Duodenal mucosa (tissue), 2 donors: ENCODE results near the gene MYO5A.
"Not testable (repeated sequence)": the region's sequence is repeated elsewhere in the genome, so short reads cannot be mapped to it uniquely, and the experiment has no call there.

Source experiments
- H3K27ac ChIP-seq: one replicate; pipeline ENCODE4 v1.7.0; 2013; ENCODE audit warnings: low read depth, low read length
- H3K27me3 ChIP-seq, 2 donors: one replicate each; pipeline ENCODE4 v1.7.0; 2013; ENCODE audit warnings: low read length in 2 of 2, control low read depth in 1 of 2; ENCODE audit not compliant: insufficient read depth in 2 of 2, control insufficient read depth in 1 of 2
- H3K36me3 ChIP-seq, 2 donors: one replicate each; pipeline ENCODE4 v1.7.0; 2013; ENCODE audit warnings: low read length in 2 of 2, control low read depth in 1 of 2; ENCODE audit not compliant: insufficient read depth in 2 of 2, control insufficient read depth in 1 of 2
- H3K4me1 ChIP-seq, 2 donors: one replicate each; pipeline ENCODE4 v1.7.0; 2013; ENCODE audit warnings: low read length in 2 of 2, control low read depth in 1 of 2; ENCODE audit not compliant: insufficient read depth in 2 of 2, control insufficient read depth in 1 of 2
- H3K4me3 ChIP-seq, 2 donors: one replicate each; pipeline ENCODE4 v1.7.0; 2013; ENCODE audit warnings: low read length in 2 of 2, low read depth in 1 of 2
- H3K9ac ChIP-seq, 2 donors: one replicate each; pipeline ENCODE4 v1.7.0; 2013; ENCODE audit warnings: low read length in 2 of 2, low read depth in 1 of 2
- H3K9me3 ChIP-seq, 2 donors: one replicate each; pipeline ENCODE4 v1.7.0; 2013; ENCODE audit warnings: low read length in 2 of 2, control low read depth in 1 of 2; ENCODE audit not compliant: control insufficient read depth in 1 of 2

MYO5A gene

GRCh38 chr15:52492132-52492531, 36.5 kb downstream of the MYO5A start:
- Histone ChIP-seq H3K27me3 (no peaks in the 10 kb centered on the region), H3K9me3 (no peaks in the 10 kb centered on the region), H3K9ac (no peak overlapping the region), H3K27ac (no peak overlapping the region), H3K4me3 (no peak overlapping the region), H3K4me1 (no peaks in the 10 kb centered on the region), H3K36me3 (no peaks in the 10 kb centered on the region)

DNA sequence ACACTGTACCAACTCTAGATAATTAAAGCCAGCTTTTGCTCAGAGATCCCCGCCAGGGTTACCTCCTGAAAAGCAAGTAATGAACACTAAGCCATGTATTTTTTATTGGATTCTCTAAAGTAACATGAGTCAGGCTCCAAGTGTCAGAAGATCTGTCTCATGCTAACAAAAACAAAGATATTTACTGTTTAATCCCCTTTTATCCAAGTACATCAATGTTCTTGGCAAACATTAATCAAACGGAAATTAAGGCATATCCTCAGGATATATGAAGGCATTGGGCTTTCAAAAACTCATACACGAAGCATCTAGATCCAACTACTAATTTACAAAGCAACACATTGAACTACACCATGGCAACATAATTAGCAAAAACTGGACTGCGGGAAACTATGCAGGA, 37.2 kb downstream of the MYO5A start:
- Histone ChIP-seq H3K27ac (no peak overlapping the region), H3K4me3 (no peak overlapping the region), H3K4me1 (no peaks in the 10 kb centered on the region), H3K9ac (no peak overlapping the region), H3K36me3 (no peaks in the 10 kb centered on the region), H3K9me3 (no peaks in the 10 kb centered on the region), H3K27me3 (no peaks in the 10 kb centered on the region)

DNA sequence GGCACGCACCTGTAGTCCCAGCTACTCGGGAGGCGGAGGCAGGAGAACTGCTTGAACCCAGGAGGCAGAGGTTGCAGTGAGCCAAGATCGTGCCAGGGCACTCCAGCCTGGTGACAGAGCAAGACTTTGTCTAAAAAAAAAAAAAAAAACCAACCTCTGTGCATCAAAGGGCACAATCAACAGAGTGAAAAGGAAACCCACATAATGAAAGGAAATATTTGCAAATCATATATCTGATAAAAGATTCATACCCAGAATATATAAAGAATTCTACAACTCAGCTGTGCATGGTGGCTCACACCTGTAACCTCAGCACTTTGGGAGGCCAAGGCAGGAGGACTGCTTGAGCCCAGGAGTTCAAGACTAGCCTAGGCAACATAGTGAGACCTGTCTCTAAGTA, 39.2 kb downstream of the MYO5A start:
- not testable (repeated sequence) for H3K9ac ChIP-seq, H3K4me3 ChIP-seq, H3K36me3 ChIP-seq

GRCh38 chr15:52488830-52489229, 39.9 kb downstream of the MYO5A start:
- peaks cover 0 to 2% of the 10 kb centered on the region in 2 donors for H3K4me1 ChIP-seq
- no peak overlapping the region for H3K27ac ChIP-seq

More for the DNA sequence above, 39.2 kb downstream of the MYO5A start:
- not testable (repeated sequence) for H3K27me3 ChIP-seq, H3K9me3 ChIP-seq, H3K4me1 ChIP-seq, H3K27ac ChIP-seq

GRCh38 chr15:52486003-52486996, 42.4 kb downstream of the MYO5A start:
- Histone ChIP-seq H3K36me3 (no peaks in the 10 kb centered on the region), H3K9me3 (no peaks in the 10 kb centered on the region), H3K9ac (no peak overlapping the region), H3K4me3 (no peak overlapping the region), H3K4me1 (peaks cover 15 to 20% of the 10 kb centered on the region in 2 donors), H3K27me3 (no peaks in the 10 kb centered on the region), H3K27ac (no peak overlapping the region)

More at GRCh38 chr15:52488830-52489229, 39.9 kb downstream of the MYO5A start:
- Histone ChIP-seq H3K27me3 (no peaks in the 10 kb centered on the region), H3K9me3 (no peaks in the 10 kb centered on the region), H3K4me3 (no peak overlapping the region), H3K9ac (no peak overlapping the region), H3K36me3 (no peaks in the 10 kb centered on the region)

DNA sequence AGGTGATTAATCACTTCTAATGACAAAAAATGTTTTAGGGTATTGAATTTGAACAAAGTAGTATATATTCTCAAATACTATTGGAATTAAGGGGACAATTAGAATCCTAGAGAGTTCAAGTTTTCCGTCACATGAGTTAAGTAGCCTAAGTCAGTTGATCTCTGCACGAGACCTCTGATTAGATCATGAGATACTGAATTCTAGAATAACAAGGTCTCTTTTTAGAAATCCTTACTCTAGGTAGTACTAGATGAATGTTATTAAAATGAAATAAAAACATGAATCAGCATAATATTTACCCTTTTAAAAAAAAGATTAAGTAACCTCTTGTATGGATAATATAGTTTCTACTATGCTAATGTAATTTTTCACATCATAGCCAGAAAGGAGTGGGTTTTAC, 43.4 kb downstream of the MYO5A start:
- Histone ChIP-seq H3K9ac (no peak overlapping the region), H3K4me1 (peaks cover 25 to 29% of the 10 kb centered on the region in 2 donors), H3K27me3 (no peaks in the 10 kb centered on the region), H3K27ac (no peak overlapping the region), H3K4me3 (no peak overlapping the region), H3K36me3 (no peaks in the 10 kb centered on the region), H3K9me3 (no peaks in the 10 kb centered on the region)

DNA sequence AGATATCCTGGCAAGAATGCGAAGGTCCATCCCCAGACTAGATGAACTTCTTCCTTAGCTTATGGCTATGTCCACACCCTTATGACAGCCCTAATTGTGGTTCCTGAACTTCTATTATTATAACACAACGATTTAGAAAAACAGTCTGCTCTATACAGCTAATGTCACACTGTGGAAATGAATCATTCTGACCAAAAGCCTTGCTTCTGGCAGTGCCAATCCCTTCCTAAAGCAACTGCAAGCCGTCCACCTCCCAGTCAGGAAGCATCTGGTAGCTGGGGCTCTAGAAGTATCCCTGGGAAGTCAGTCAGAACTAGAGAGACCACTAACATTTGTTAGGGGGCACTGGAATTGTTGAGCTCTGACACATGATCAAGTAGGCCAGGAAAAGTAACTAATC, 45.0 kb downstream of the MYO5A start:
- Histone ChIP-seq H3K27me3 (no peaks in the 10 kb centered on the region), H3K4me3 (no peak overlapping the region), H3K4me1 (peaks cover 32 to 33% of the 10 kb centered on the region in 2 donors), H3K27ac (no peak overlapping the region), H3K9me3 (no peaks in the 10 kb centered on the region), H3K36me3 (no peaks in the 10 kb centered on the region), H3K9ac (no peak overlapping the region)

GRCh38 chr15:52481915-52482314, 46.8 kb downstream of the MYO5A start:
- H3K4me3 ChIP-seq = no peak overlapping the region
- no peaks in the 10 kb centered on the region for H3K27me3 ChIP-seq
- no peaks in the 10 kb centered on the region for H3K9me3 ChIP-seq
- H3K9ac ChIP-seq = no peak overlapping the region
- no peak overlapping the region for H3K27ac ChIP-seq
- no peaks in the 10 kb centered on the region for H3K36me3 ChIP-seq
- H3K4me1 ChIP-seq = peaks cover 32 to 33% of the 10 kb centered on the region in 2 donors

GRCh38 chr15:52480990-52481389, 47.7 kb downstream of the MYO5A start:
- H3K27ac ChIP-seq = no peak overlapping the region
- H3K27me3 ChIP-seq = no peaks in the 10 kb centered on the region
- no peaks in the 10 kb centered on the region for H3K9me3 ChIP-seq
- no peaks in the 10 kb centered on the region for H3K36me3 ChIP-seq
- no peak overlapping the region for H3K9ac ChIP-seq
- peaks cover 32 to 33% of the 10 kb centered on the region in 2 donors for H3K4me1 ChIP-seq
- H3K4me3 ChIP-seq = no peak overlapping the region

DNA sequence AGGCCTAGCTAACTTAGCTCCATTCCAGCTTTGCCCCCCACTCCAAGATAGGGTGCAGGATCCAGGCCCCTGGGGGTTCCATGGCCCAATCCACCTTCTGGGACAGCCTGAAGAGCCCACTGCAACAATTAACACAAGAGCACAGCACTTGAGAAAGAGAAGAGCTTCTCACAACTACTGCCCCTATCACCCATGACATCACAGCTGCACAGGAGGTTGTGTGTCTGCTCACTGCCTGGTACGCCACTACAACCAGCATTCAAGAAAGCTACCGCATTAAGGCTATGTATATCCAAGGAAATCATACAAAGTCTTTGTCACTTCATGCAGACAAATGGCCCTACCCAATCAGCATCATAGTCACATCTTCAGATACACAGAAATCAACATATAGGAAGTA, 62.0 kb downstream of the MYO5A start:
- H3K27ac ChIP-seq = no peak overlapping the region
- H3K9me3 ChIP-seq = peaks cover 0 to 5% of the 10 kb centered on the region in 2 donors
- H3K4me3 ChIP-seq = no peak overlapping the region
- no peaks in the 10 kb centered on the region for H3K36me3 ChIP-seq
- no peak overlapping the region for H3K9ac ChIP-seq
- peaks cover 16 to 22% of the 10 kb centered on the region in 2 donors for H3K4me1 ChIP-seq
- H3K27me3 ChIP-seq = no peaks in the 10 kb centered on the region
